HepG2 (cell line): ENCODE data around the gene PFDN1. TPM values are rescaled to one million over a fixed set of nuclear protein-coding genes. Genes with fewer than 3 reads are reported as not detected.

Experiments used
- ATAC-seq: fragments of 200-7000 bp; cut with Tn5 transposase; 3 replicates; pipeline ENCODE4 v1.9.1; 2020; ENCODE audit warnings: mild to moderate bottlenecking, moderate library complexity
- BruUV-seq: library from RNA; stranded (reverse); fragments of 400-500 nt; replicated peaks from 2 replicates; lab custom pipeline; 2021; lab: Mats Ljungman, UMichigan
- CTCF ChIA-PET: fragments of 300-600 bp; formaldehyde crosslinking; extraction: SDS; loops from one replicate; lab custom pipeline; 2021; ENCODE audit warnings: low total read pairs, inconsistent platforms, low intra/inter-chr PET ratio; lab: Yijun Ruan, JAX
- POLR2A ChIA-PET: fragments of 350-600 bp; sonication (Branson Sonifier 250); formaldehyde crosslinking; loops from one replicate; lab custom pipeline; 2020; ENCODE audit warnings: antibody characterized with exemption, inconsistent platforms; lab: Yijun Ruan, JAX
- DNase-seq: peaks from one replicate; pipeline ENCODE4 v3.0.0-alpha.2; 2015; ENCODE audit warnings: low spot score
- FAIRE-seq: peaks from 3 replicates; lab custom pipeline; 2011; peaks lifted over from hg19 to GRCh38; lab: Jason Lieb, UNC
- H2AFZ ChIP-seq: one replicate; pipeline ENCODE4 v1.6.1; 2011; ENCODE audit warnings: low read length, inconsistent platforms
- H3K27ac ChIP-seq: fragments of 300-600 bp; 3 replicates; pipeline ENCODE4 v1.8.0; 2011; ENCODE audit warnings: mixed run types, mild to moderate bottlenecking, mixed read lengths, low read length, inconsistent platforms; ENCODE audit not compliant: insufficient read depth; ENCODE audit errors: extremely low read length
- H3K27me3 ChIP-seq, 2 experiments: fragments of 200-600 bp in 1 of 2; 2 replicates in 1 of 2; 3 replicates in 1 of 2; pipeline versions ENCODE4 v1.6.0 to v1.8.0; 2011; ENCODE audit warnings: low read length in 2 of 2, mild to moderate bottlenecking in 2 of 2, moderate library complexity in 2 of 2, inconsistent platforms in 1 of 2; ENCODE audit not compliant: insufficient read depth in 2 of 2, control insufficient read depth in 1 of 2
- H3K36me3 ChIP-seq, 2 experiments: fragments of 200-600 bp in 1 of 2; replicated peaks in 1 of 2; 2 replicates in 1 of 2; 3 replicates in 1 of 2; pipeline versions ENCODE4 v1.5.1 to v1.8.0; 2011; ENCODE audit warnings: low read length in 2 of 2, inconsistent platforms in 1 of 2; ENCODE audit not compliant: insufficient read depth in 2 of 2, control insufficient read depth in 1 of 2
- H3K4me1 ChIP-seq: 2 replicates; pipeline ENCODE4 v1.5.1; 2012; ENCODE audit warnings: low read length, inconsistent platforms; ENCODE audit not compliant: insufficient read depth
- H3K4me2 ChIP-seq: 2 replicates; pipeline ENCODE4 v1.6.0; 2011; ENCODE audit warnings: low read depth, low read length, inconsistent platforms
- H3K4me3 ChIP-seq, 3 experiments: fragments of 200-600 bp in 1 of 3; sonication (generic), shearing (Covaris generic) in 1 of 3; replicated peaks in 1 of 3; 2 replicates each; pipeline ENCODE4 v1.5.1; 2011 to 2016; ENCODE audit warnings: low read length in 3 of 3, inconsistent platforms in 2 of 3, low read depth in 2 of 3, mild to moderate bottlenecking in 2 of 3, control low read depth in 1 of 3, mixed read lengths in 1 of 3; ENCODE audit not compliant: insufficient read depth in 1 of 3
- H3K79me2 ChIP-seq: one replicate; pipeline ENCODE4 v1.6.1; 2011; ENCODE audit warnings: low read length, inconsistent platforms; ENCODE audit not compliant: insufficient read depth
- H3K9ac ChIP-seq: 2 replicates; pipeline ENCODE4 v1.6.0; 2011; ENCODE audit warnings: mild to moderate bottlenecking, low read depth, low read length, inconsistent platforms; ENCODE audit not compliant: insufficient read depth
- H3K9me3 ChIP-seq: 2 replicates; pipeline ENCODE4 v1.5.1; 2012; ENCODE audit warnings: mild to moderate bottlenecking, low read length
- H4K20me1 ChIP-seq: 2 replicates; pipeline ENCODE4 v1.6.0; 2011; ENCODE audit warnings: inconsistent platforms, mild to moderate bottlenecking, low read length, moderate library complexity; ENCODE audit not compliant: insufficient read depth
- CREB1 ChIP-seq, 2 experiments: fragments of 450-650 bp in 1 of 2; IDR thresholded peaks; 2 replicates each; pipeline ENCODE4 v1.6.1; 2016 to 2017; ENCODE audit warnings: control low read depth in 1 of 2, mild to moderate bottlenecking in 1 of 2, missing compliant biosample characterization in 1 of 2, missing genetic modification characterization in 1 of 2
- FOXK2 ChIP-seq: fragments of 450-650 bp; IDR thresholded peaks from 2 replicates; pipeline ENCODE4 v1.6.1; 2016
- ISX ChIP-seq: sonication (generic); formaldehyde crosslinking; conservative IDR thresholded peaks from 2 replicates; pipeline ENCODE4 v1.5.0; 2020; ENCODE audit warnings: missing genetic modification reagents
- RBM22 ChIP-seq: fragments of 200-400 bp; formaldehyde crosslinking; optimal IDR thresholded peaks from 2 replicates; pipeline ENCODE3; 2017; ENCODE audit warnings: mild to moderate bottlenecking, low read length, moderate library complexity
- SP1 ChIP-seq, 2 experiments: fragments of 450-650 bp in 1 of 2; sonication (generic) in 1 of 2; formaldehyde crosslinking in 1 of 2; IDR thresholded peaks; 2 replicates each; pipeline versions ENCODE4 v1.4.0 to v1.6.1; 2016 to 2020; ENCODE audit warnings: missing genetic modification reagents in 1 of 2
- ZBTB8A ChIP-seq: sonication (generic); formaldehyde crosslinking; IDR thresholded peaks from 2 replicates; pipeline ENCODE4 v1.4.0; 2020; ENCODE audit warnings: mild to moderate bottlenecking, low read depth, missing genetic modification reagents, borderline replicate concordance
- ZNF20 ChIP-seq: sonication (generic); formaldehyde crosslinking; IDR thresholded peaks from 2 replicates; pipeline ENCODE4 v1.4.0; 2020; ENCODE audit warnings: mild to moderate bottlenecking, moderate library complexity, missing genetic modification reagents
- WGBS: methylation state at CpG from one replicate; pipeline ENCODE4 v1.1.6; 2017; ENCODE audit warnings: low lambda C conversion rate; 5-methylcytosine and 5-hydroxymethylcytosine counted together
- in situ Hi-C: cut with HindIII; loops from 2 replicates; pipeline ENCODE4 v1.10.0; 2017; ENCODE audit warnings: low pct_unique_long_range_greater_than_20kb; ENCODE audit not compliant: extremely low pct_ligation_motif_present
- intact Hi-C: fragments of 100-400 bp; cut with micrococcal nuclease; formaldehyde crosslinking; loops from one replicate; pipeline ENCODE4 v1.10.0; 2022; ENCODE audit not compliant: unreplicated experiment
- polyA plus RNA-seq, 8 experiments: library from polyadenylated mRNA; depleted of rRNA in 3 of 8; stranded (reverse) in 7 of 8; unstranded in 1 of 8; fragments of >200 nt; fragmentation: Illumina TruSeq in 4 of 8; extraction: Trizol in 4 of 8; gene quantifications; 2 replicates each; pipeline versions ENCODE4 v1.2.1 to v1.2.3, GENCODE V29; 2011 to 2016; ENCODE audit warnings: low read depth in 4 of 8, missing spikeins in 1 of 8, mixed read lengths in 1 of 8; ENCODE audit not compliant: insufficient read depth in 1 of 8
- total RNA-seq, 5 experiments: library from RNA; depleted of rRNA; stranded (reverse); fragments of >200 nt; fragmentation: Illumina TruSeq; extraction: Trizol; gene quantifications; 2 replicates each; pipeline ENCODE4 v1.2.3, GENCODE V29; 2016; ENCODE audit warnings: low read depth in 1 of 5
- TF ChIP-seq, protein P1 (sequence below): sonication (generic); formaldehyde crosslinking; IDR thresholded peaks from 2 replicates; pipeline ENCODE4 v1.4.0; 2020; ENCODE audit warnings: missing genetic modification reagents

Gene PFDN1
- total and polyA plus RNA-seq, 2 of the 13 experiments (the other 11 are each of a cell fraction or from before 2014, with no cell fraction given): 67.2 to 70.8 TPM

DNA sequence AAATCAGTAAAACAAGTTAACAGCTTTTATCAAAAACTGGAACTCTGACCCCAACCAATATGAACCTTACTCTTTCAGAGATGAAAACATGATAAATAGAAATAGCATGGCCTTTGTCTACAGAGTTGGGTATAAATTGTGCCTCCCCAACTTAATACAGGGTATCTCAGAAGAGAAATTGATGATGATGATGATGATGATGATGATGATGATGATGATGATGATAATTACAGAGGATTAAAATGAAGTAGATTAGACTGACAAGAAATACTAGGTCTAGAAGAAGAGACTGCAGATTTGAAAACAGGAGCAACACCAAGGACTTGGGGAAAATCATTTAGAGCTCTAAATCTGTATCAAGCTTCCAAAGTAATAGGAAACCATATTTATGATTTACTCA is 27.1 kb downstream of the PFDN1 start:
- Histone ChIP-seq H2AFZ (no peak overlapping the region), H3K27me3 (no peaks in the 10 kb centered on the region), H3K36me3 (peaks cover 3 to 38% of the 10 kb centered on the region in 2 experiments; a peak in 4 of 5 replicates), H3K4me2 (no peak overlapping the region), H3K27ac (no peak overlapping the region), H4K20me1 (no peaks in the 10 kb centered on the region), H3K4me1 (peaks cover 12% of the 10 kb centered on the region), H3K79me2 (peaks cover 3% of the 10 kb centered on the region), H3K9ac (no peak overlapping the region), H3K4me3 (no peak overlapping the region), H3K9me3 (no peaks in the 10 kb centered on the region)
- ATAC-seq (no peak), DNase-seq (no peak), FAIRE-seq (no peak)
- ChIA-PET CTCF (no interaction called here), POLR2A (interaction anchor here (1.2 kb wide), 1 partner anchor 71 kb away, joined by 4 read pairs; the partner anchor contains the start of gene HBEGF)
- in situ Hi-C loops (no loop called here), intact Hi-C loops (no loop called here)
- no TSS peak for BruUV-seq
- TF ChIP-seq CREB1 (IDR thresholded peaks at IDR 0.05) (peak; percentile 85), CREB1 (CRISPR knock-in tag; IDR thresholded peaks at IDR 0.05) (no peak), ISX (no peak)

DNA sequence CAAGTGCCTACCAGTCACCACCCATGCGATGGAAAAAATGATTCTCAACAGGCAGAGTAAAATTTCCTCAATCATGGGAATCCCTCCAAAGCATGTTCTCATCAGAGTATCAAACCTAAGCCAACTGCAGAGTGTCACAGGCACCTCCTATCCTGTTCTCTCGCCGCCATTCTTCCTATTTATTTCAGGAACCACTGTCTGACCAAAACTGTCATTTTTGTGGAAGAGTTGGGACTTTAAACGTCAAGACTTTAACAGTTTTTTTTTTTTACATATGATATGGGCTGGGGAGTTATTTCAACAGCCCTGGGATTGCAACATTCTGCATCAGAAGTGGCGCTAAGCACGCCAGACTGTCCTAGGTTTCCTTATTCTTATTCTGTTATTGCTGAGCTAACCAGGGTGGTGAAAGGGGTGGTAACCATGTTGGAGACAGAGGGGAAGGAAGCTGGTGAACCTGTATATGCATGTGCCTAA is 29.5 kb downstream of the PFDN1 start:
- CTCF ChIA-PET: no interaction called here
- POLR2A ChIA-PET: interaction anchor here (0.7 kb wide), 1 partner anchor 73 kb away, joined by 3 read pairs; the partner anchor contains the start of gene HBEGF
- no TSS peak for BruUV-seq
- no peak overlapping the region for H3K9ac ChIP-seq
- ATAC-seq (no peak), DNase-seq (no peak), FAIRE-seq (no peak)
- H3K4me1 ChIP-seq: peaks cover 12% of the 10 kb centered on the region
- no peak overlapping the region for H3K4me3 ChIP-seq
- H2AFZ ChIP-seq: no peak overlapping the region
- H3K36me3 ChIP-seq: peaks cover 0 to 29% of the 10 kb centered on the region in 2 experiments; a peak in 4 of 5 replicates
- 93% methylated on average over 6 of the region's 6 CpGs for WGBS
- H4K20me1 ChIP-seq: no peaks in the 10 kb centered on the region
- H3K4me2 ChIP-seq: no peak overlapping the region
- TF ChIP-seq, protein P1, sequence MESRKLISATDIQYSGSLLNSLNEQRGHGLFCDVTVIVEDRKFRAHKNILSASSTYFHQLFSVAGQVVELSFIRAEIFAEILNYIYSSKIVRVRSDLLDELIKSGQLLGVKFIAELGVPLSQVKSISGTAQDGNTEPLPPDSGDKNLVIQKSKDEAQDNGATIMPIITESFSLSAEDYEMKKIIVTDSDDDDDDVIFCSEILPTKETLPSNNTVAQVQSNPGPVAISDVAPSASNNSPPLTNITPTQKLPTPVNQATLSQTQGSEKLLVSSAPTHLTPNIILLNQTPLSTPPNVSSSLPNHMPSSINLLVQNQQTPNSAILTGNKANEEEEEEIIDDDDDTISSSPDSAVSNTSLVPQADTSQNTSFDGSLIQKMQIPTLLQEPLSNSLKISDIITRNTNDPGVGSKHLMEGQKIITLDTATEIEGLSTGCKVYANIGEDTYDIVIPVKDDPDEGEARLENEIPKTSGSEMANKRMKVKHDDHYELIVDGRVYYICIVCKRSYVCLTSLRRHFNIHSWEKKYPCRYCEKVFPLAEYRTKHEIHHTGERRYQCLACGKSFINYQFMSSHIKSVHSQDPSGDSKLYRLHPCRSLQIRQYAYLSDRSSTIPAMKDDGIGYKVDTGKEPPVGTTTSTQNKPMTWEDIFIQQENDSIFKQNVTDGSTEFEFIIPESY (CRISPR knock-in tag): peak; percentile 88; the same call in 1 of the 2 replicates
- no peak for TF ChIP-seq ZBTB8A (CRISPR knock-in tag)
- no peak for TF ChIP-seq ZNF20
- TF ChIP-seq SP1 (IDR thresholded peaks at IDR 0.05): no peak
- no peak for TF ChIP-seq SP1 (CRISPR knock-in tag; IDR thresholded peaks at IDR 0.05)
- TF ChIP-seq FOXK2: no peak
- no peak for TF ChIP-seq RBM22
- H3K27ac ChIP-seq: no peak overlapping the region
- intact Hi-C loops: no loop called here
- no peaks in the 10 kb centered on the region for H3K27me3 ChIP-seq
- in situ Hi-C loops: no loop called here
- peaks cover 2% of the 10 kb centered on the region for H3K79me2 ChIP-seq
- no peaks in the 10 kb centered on the region for H3K9me3 ChIP-seq
